HG03432 (cell line): Measurements from ENCODE around the gene ROR2.

Source experiments
- ATAC-seq: cut with Tn5 transposase; IDR thresholded peaks from one replicate; pipeline ENCODE4 v1.9.1; 2021; ENCODE audit warnings: mild to moderate bottlenecking, moderate library complexity; ENCODE audit not compliant: unreplicated experiment

ROR2 gene

DNA sequence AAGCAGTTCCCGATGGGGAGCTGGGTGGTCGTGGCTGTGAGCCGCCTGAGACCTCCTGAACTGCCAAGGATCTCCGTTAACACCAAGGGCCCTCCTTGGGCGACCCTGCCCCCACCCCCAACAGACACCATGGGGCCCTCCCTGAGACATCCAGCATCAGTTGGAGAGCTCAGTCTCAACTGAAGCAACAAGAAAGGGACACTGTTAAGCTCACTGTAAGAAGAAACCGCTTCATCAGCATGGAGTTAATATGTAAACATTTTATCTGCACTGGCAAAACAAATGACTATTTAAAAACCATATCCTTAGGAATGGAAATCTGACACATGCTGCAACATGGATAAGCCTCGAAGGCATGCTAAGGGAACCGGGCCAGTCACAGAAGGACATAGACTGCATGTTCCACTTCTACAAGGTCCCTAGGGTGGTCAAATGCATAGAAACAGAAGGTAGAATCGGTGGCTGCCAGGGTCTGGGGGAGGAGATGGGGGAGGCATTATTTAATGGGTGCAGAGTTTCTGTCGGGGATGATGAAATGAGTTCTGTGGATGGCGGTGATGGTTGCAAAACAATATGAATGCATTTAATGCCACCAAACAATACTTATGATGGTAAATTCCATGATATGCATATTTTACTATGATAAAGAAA lies 47.4 kb downstream of the ROR2 start:
- ATAC-seq: no peak

DNA sequence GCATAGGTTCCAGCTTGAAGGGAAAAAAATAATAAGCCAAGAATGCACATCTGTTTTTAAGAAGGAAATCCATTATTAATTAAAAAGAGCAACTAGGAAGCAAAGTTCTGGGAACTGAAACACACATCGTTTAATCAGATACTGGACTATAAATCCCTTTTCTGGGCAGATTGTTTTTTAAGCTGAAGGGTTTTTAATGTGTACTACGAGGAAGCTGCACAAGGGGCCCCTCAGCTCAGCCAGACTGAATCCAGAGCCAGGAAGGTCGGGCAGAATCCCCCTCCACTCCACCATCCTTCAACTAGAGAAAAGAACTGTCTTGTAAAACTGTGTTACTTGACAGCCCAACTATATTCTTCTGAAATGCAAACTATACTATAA lies 49.2 kb downstream of the ROR2 start:
- no peak for ATAC-seq

DNA sequence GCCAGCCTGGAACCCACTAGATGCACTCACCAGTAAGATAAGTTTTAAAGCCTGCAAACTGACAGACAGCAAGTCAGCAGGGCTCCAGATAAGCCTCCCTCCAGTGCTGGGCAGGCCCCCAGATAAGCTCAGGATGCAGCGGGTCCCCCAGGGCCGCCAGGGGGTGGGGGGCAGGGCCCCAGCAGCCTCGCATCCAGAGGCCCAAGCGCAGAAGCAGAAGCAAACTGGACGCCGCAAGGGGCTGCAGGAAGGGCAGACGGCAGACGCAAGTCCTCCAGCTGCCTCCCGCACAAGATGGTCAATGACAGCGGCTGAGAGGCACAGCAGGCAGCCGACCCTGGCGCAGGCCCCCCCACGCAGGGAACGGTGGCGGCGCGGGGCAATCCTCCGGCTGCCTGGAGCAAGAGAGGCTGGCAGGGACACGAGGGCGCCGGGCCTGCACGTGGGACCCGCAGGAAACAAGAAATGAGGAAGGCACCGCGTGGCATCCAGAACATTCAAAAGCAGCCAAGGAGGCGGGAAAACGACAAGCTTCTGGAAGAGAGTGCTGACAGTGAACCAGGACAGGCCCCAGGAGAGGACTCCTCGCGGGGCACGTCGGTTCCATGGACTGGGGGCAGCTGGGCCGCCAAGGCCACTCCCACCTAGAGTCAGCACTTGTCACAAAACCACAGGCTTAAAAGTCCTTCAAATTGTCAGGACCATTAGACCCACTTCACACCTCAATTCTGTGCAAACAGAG lies 49.8 kb downstream of the ROR2 start:
- no peak for ATAC-seq

DNA sequence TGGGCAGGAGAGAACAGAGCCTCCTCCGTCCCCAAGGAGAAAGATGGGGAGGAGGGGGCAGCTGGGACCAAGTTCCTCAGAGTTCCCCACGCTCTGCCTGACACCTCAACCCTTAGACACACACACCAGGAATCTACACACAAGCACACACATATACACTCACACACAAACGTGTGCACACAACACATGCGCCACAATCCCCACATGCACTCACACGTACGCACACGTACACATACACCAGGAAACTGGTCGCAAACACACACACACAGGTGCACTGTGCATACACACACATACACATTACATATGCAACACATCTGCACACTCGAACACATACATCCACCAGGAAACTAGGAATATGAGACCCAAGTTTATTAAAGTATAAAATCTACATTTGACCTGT lies 50.4 kb downstream of the ROR2 start:
- ATAC-seq: no peak

DNA sequence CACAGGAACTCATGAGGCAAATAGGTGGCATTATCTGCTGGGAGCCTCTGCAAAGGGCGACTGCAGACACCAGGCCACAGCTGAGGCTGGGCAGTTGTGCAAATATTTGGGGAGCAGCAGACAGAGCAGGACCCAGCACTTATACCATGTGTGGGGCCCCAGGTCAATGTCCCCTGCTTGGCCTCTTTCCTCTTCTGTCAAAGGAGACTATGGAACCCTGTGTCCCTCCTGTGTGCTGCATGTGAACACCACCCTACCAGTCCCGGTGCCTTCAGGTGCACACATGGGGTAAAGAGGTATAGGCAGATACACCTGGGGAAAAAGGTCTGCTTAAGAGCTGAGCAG lies 50.8 kb downstream of the ROR2 start:
- no peak for ATAC-seq

GRCh38 chr9:91898451-91899218 lies 51.4 kb downstream of the ROR2 start:
- no peak for ATAC-seq

- ATAC-seq: no peak
These were observed 52.8 kb downstream of the ROR2 start for GRCh38 chr9:91897201-91897600.

GRCh38 chr9:91896513-91897121 lies 53.4 kb downstream of the ROR2 start:
- ATAC-seq: no peak

GRCh38 chr9:91896097-91896496 lies 53.9 kb downstream of the ROR2 start:
- ATAC-seq: no peak

GRCh38 chr9:91894536-91894935 lies 55.5 kb downstream of the ROR2 start:
- no peak for ATAC-seq

DNA sequence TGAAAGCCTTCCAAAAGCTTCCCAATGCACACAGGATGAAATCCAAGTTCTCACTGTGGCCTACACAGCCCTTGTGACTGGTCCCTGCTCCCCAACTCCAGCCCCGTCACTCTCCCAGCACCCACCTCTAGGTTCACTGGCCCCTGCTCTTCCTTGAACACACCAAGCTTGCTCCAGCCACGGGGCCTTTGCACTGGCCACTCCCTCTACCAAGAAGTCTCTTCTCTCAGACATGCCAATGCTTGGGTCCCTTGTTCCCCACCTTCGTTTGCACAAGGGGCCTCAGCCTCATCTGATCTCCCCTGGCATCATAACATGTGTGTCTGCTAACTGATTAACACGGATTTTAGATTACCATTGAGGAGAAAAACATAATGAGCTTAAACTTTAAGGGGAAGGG lies 56.0 kb downstream of the ROR2 start:
- ATAC-seq: no peak

- ATAC-seq: no peak
These were observed 58.1 kb downstream of the ROR2 start for GRCh38 chr9:91891915-91892314.

DNA sequence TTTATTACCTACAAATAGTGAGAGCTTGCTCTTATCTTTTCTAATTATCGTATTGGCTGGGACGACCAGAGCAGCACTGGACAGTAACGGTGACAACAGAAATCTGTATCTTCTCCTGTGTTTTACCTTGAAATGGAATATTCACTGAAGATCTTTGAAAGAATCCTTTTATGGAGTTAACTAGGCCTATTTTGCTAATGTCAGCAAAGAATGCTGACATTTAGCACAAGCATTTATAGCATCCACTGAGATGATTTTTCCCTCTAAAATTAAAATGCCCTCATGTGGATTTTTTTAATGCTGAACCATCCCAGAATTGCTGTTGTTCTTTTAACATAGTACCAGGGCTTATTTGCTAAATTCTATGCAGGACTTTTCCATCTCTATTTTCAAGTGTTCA lies 59.4 kb downstream of the ROR2 start:
- ATAC-seq: no peak

DNA sequence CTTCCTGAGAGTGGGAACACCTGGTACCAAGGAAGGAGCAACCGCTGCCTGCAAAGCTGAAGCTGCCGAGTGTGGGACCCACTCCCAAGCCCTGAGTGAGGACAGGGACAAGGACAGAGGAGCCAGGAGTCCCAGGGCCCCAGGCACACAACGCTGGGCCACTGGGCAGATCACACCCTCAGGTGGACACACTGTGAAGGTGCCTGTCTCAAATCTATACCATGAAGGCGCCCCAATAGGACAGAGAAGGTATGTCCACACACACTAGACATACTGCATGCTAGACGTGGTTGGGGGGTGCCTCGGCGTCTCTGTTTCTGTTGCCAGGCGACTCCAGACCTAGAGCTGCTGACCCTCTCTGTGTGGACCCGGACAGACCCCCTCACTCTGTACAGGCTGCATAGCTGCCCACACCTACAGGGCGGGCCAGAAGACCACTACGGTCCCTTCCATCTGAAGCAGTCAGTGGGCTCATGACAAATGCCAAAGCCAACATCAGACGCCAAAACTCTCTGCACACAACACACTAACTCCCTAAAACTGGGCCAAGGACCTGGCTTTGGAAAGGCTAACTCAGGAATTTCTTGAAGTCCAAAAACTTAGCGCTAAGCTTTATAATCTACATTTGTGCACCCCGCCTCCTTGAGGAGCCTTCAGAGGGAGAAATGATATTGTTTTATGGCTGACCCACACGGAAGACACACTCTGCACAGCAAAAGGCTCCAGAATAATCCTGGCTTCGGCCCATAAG lies 60.7 kb downstream of the ROR2 start:
- ATAC-seq: no peak

DNA sequence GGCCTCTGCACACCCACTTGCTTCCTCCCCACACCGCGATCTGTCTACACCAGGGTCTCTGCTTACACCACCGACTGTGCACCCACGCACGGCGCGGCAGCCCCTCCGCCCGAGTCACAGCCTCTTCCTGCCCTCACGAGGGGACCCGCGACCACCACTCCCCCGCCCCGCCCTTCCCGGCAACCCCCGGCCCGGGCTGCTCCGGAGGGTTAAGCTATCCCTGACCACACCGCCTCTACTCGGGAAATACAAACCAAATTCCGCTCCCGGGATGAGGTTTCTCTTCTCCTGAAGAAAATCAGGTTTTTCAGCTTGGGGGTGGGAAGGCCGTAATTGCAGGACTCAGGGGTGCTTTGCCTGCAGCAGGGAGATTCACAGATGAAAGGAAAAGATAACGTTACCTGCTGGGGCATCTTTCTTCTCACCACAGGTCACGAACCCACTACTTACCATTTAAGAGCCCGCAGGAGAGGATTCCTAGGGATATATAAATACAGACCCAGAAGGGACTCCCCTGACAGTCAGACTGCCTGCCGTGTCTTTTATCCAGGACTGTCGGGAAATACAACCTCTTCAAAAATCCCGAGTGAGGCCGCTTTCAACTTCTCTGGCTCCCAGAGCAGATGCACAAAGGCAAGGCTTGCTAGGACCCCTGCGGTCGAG lies 63.5 kb downstream of the ROR2 start:
- ATAC-seq: no peak

DNA sequence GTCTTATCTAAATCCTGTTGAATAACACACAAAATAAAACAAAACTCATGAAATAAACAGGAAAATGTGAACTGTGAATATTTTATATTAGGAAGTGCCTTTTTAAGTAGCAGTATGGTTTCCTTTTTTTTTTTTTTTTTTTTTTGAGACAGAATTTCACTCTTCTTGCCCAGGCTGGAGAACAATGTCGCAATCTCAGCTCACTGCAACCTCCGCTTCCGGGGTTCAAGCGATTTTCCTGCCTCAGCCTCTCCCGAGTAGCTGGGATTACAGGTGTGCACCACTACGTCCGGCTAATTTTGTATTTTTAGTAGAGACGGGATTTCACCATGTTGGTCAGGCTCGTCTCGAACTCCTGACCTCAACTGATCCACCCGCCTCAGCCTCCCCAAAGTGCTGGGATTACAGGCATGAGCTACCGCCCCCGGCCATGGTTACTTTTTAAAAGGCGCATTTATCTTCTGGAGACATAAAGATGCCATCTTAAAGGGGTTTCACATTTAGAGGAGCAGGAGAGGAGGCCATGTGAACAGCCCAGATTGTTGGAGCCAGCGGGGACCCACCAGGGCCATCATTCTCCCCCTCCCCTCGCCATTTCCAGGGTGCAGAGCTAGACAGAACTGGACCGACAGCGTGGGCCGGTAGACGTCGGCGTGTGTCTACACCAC lies 64.1 kb downstream of the ROR2 start:
- no peak for ATAC-seq

GRCh38 chr9:91884696-91885687 lies 65.0 kb downstream of the ROR2 start:
- no peak for ATAC-seq

- no peak for ATAC-seq
These were observed 65.9 kb downstream of the ROR2 start for GRCh38 chr9:91884153-91884552.

DNA sequence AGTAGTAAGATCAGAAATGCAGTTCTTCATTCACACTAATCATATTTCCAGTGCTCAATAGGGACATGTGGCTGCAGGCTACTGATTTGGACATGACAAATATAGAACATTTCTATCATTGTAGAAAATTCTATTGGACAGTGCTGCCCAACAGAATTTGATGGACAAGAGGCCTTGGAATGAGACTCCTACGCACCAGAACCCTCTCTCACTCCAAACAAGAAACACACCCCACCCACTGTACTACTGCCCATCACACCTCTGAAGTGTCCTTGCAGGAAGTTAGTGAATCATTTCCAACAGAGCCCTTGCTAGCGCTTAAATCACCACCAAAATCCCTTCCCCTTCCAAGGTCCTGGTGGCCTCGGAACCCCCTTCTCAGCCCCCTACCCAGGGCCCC lies 66.5 kb downstream of the ROR2 start:
- ATAC-seq: no peak
